HG03442 (cell line): ENCODE results near the gene DHX34.
"Not testable (repeated sequence)": the region's sequence is repeated elsewhere in the genome, so short reads cannot be mapped to it uniquely, and the experiment has no call there.

Source experiments
- ATAC-seq: cut with Tn5 transposase; IDR thresholded peaks from one replicate; pipeline ENCODE4 v1.9.1; 2021; ENCODE audit warnings: mild to moderate bottlenecking, moderate library complexity; ENCODE audit not compliant: unreplicated experiment

The DHX34 gene

GRCh38 chr19:47365455-47365854, 16.3 kb downstream of the DHX34 start:
- ATAC-seq = not testable (repeated sequence)

DNA sequence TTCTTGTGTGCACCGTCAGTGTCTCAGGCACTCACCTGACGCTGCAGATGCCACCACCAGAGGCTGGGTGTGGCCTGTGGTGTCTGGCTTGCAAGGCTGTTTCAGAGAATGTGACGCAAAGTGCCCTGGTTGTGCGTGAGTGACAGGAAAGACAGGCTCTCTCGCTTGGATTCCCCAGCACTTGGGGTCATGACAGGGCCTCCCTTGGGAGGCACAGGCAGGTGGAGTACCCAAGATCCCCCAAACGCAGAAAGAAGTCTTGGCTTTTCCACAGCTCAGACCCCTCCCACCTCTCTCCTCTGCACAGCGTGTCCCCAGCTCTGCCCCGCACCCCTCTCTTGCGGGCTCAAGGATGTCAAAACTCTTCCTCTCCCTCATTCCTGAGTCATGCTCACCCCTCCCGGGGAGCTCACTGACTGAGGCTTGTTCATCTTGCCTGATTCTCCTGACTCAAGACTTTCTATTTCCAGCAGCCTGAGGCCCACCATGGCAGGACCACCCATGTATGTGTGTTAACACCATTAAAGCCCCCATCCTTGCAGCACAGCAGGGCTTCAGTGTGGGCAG, 21.0 kb downstream of the DHX34 start:
- no peak for ATAC-seq

- ATAC-seq = no peak
Observed at GRCh38 chr19:47371261-47371660, 22.1 kb downstream of the DHX34 start.

- no peak for ATAC-seq
Observed at GRCh38 chr19:47372603-47373002, 23.5 kb downstream of the DHX34 start.

- no peak for ATAC-seq
Observed at GRCh38 chr19:47373246-47374240, 24.4 kb downstream of the DHX34 start.

GRCh38 chr19:47374876-47375693, 26.0 kb downstream of the DHX34 start:
- ATAC-seq = no peak

GRCh38 chr19:47375694-47376588, 26.8 kb downstream of the DHX34 start:
- ATAC-seq = no peak

DNA sequence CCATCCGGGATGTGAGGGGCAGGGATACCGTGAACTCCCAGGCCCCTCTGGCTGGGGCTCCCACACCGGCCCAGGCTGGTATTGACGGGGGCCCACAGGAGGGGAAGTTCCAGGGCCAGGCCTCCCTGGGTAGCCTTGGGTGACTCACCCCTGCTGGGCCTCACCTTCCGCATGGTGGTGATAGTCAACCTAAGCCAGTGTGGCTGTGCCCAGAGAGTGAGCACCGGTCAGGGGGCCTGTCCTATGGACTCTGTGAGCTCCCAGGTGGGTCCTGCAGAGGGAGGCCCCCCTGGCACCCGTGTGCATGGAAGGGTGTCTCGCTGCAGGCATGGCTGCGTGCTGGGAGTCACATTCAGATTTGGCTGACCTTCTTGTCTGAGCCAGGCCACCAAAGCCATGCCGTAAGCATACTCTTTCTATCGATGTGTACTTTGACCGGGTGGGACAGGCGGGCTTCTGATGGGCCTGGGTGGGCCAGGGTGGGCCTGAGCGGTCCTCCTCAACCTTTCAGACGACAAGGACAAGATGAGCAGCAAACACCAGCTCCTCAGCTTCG, 27.6 kb downstream of the DHX34 start:
- ATAC-seq = no peak

DNA sequence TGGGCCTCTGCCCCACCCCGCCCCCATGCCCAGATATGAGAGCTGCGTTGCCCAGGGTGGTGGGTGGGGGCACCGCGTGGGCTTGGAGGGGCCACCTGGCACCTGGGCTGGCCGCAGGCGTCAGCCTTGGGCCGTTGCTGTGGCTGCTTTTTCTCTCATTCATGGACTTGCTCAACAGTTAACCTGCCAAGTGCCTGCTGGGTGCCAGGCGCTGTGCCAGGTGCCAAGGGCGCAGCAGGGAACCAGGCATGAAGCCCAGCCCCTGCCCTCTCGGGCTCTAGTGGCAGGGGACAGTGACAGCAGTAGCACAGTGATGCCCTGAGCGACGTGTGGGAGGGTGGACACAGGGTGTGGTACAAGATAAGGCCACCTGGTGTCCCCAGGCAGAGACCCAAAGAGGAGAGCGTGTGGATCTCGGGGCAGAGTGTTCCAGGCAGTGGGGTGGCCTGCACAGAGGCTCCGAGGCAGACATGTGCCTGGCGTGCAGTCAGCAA, 28.1 kb downstream of the DHX34 start:
- no peak for ATAC-seq

GRCh38 chr19:47377801-47378200, 28.7 kb downstream of the DHX34 start:
- no peak for ATAC-seq

GRCh38 chr19:47378246-47378645, 29.1 kb downstream of the DHX34 start:
- no peak for ATAC-seq

DNA sequence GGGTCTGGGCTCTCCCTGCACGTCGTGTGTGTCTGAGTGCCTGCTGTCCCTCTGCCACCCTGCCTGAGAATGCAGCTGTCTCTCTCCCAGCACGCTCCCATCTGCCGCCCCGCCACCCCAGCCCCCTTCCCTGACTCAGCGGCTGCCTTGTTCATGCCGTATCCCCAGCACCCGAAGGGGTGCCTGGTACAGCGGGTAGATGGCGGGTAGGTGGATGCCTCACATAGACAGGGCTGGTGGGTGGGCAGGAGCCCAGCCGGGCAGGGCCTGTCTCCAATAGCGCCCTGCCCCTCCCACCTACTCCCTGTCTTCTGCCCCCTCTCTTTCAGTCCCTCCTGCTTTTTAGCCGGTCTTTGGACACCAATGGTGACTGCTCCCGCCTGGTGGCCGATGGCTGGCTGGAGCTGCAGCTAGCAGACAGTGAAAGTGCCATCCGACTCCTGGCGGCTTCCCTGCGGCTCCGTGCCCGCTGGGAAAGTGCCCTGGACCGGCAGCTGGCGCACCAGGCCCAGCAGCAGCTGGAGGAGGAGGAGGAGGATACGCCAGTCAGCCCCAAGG, 30.3 kb downstream of the DHX34 start:
- ATAC-seq = no peak

- no peak for ATAC-seq
Observed at GRCh38 chr19:47380559-47380958, 31.4 kb downstream of the DHX34 start.

DNA sequence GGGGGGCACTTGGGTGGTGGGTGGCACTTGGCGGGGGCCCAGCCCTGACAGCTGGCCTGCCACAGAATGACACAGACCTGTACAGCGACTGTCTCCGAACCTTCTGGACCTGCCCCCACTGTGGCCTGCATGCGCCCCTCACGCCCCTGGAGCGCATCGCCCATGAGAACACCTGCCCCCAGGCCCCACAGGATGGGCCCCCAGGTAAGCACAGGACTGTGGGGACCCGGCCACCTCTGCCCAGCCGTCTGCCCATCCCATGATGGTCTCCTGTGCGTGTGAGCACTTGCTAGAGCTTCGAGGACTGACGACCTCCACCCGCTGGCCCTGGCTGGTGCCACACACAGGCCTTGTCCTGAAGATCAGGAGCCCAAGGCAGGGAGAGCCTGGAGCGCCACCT, 32.0 kb downstream of the DHX34 start:
- ATAC-seq = no peak

- no peak for ATAC-seq
Observed at GRCh38 chr19:47381653-47382279, 32.7 kb downstream of the DHX34 start.

DNA sequence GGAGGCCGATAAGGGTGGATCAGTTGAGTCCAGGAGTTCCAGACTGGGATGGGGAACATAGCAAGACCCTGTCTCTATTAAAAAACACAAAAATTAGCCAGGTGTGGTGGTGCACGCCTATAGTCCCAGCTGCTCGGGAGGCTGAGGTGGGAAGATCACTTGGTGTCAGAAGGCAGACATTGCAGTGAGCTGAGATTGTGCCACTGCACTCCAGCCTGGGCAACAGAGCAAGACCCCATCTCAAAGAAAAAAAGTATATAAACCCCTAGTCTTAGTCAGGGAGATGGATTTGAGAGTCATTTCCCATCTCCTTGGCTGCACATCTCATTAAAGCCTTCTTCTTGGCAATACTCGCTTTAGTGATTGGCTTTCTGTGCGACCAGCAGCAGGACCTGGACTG, 34.8 kb downstream of the DHX34 start:
- ATAC-seq = not testable (repeated sequence)

- ATAC-seq = not testable (repeated sequence)
Observed at GRCh38 chr19:47384533-47384932, 35.4 kb downstream of the DHX34 start.

- ATAC-seq = not testable (repeated sequence)
Observed at GRCh38 chr19:47386582-47386981, 37.5 kb downstream of the DHX34 start.

DNA sequence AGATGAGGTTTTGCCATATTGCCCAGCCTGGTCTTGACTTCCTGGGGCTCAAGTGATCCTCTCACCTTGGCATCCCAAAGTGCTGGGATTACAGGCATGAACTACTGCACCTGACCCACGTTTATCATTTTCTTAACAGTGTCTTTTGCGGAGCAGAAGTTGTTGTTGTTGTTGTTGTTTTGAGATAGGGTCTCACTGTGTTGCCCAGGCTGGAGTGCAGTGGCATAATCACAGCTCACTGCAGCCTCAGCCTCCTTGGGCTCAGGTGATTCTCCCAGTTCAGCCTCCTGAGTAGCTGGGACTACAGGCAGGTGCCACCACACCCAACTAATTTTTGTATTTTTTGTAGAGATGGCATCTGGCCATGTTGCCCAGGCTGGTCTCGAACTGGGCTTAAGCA, 38.5 kb downstream of the DHX34 start:
- ATAC-seq = not testable (repeated sequence)
